Mammary epithelial cell (primary cell): ENCODE data around the gene NPHP4.

Experiments
- CTCF ChIP-seq, 2 donors: IDR thresholded peaks in 1 of 2; conservative IDR thresholded peaks in 1 of 2; 2 replicates each; pipeline ENCODE4 v1.5.1; 2011 to 2012; ENCODE audit warnings: inconsistent platforms in 2 of 2, low read length in 2 of 2, mild to moderate bottlenecking in 2 of 2, control low read depth in 1 of 2, low read depth in 1 of 2; ENCODE audit not compliant: insufficient read depth in 1 of 2; ENCODE audit errors: extremely low read depth in 1 of 2
- EZH2 ChIP-seq: IDR thresholded peaks from 2 replicates; pipeline ENCODE4 v1.6.1; 2012; ENCODE audit warnings: low read length, inconsistent platforms, borderline replicate concordance

- TF ChIP-seq CTCF (conservative IDR thresholded peaks at IDR 0.05 in 1 of 2, IDR thresholded peaks at IDR 0.05 in 1 of 2; ENCODE audit: extremely low read depth in 1 of 2, insufficient read depth in 1 of 2, low read depth in 1 of 2, low read length in 2 of 2) (no peak), EZH2 (no peak)
Measured at GRCh38 chr1:5889462-5889861, 102.8 kb downstream of the NPHP4 start.
